ENCODE data around the gene SNX19.

- TF ChIP-seq RAD21 (IDR thresholded peaks at IDR 0.05; ENCODE audit: low read length): no peak
- TF ChIP-seq JUND (IDR thresholded peaks at IDR 0.05): no peak
- TF ChIP-seq EP300 (IDR thresholded peaks at IDR 0.05; ENCODE audit: borderline replicate concordance in 1 of 2, low read depth in 1 of 2, low read length in 1 of 2): no peak
- TF ChIP-seq CTCF (IDR thresholded peaks at IDR 0.05): no peak
- no peak for TF ChIP-seq FOXJ3 (CRISPR knock-in tag; IDR thresholded peaks at IDR 0.05)
- no peak for TF ChIP-seq ZBTB33 (IDR thresholded peaks at IDR 0.05; ENCODE audit: borderline replicate concordance, low read depth)
- TF ChIP-seq PBX3 (IDR thresholded peaks at IDR 0.05): no peak
- TF ChIP-seq CHD2 (IDR thresholded peaks at IDR 0.05; ENCODE audit: low read length, partially characterized antibody): no peak
Observed at GRCh38 chr11:130868721-130869390, 47.4 kb downstream of the SNX19 start.

Data from SK-N-SH (cell line).